HG02973 (cell line): ENCODE results near the gene AP1B1.

Experiments used
- ATAC-seq: cut with Tn5 transposase; IDR thresholded peaks from one replicate; pipeline ENCODE4 v1.9.1; 2021; ENCODE audit warnings: moderate library complexity; ENCODE audit not compliant: unreplicated experiment

AP1B1 gene

GRCh38 chr22:29302681-29303465 is 85.5 kb downstream of the AP1B1 start:
- no peak for ATAC-seq

- no peak for ATAC-seq
Measured at GRCh38 chr22:29302402-29302680, 86.0 kb downstream of the AP1B1 start.

GRCh38 chr22:29301716-29302401 is 86.5 kb downstream of the AP1B1 start:
- ATAC-seq, result no peak

- no peak for ATAC-seq
Measured at GRCh38 chr22:29300807-29301601, 87.4 kb downstream of the AP1B1 start.

GRCh38 chr22:29300467-29300806 is 87.9 kb downstream of the AP1B1 start:
- no peak for ATAC-seq

- ATAC-seq, result no peak
Measured at GRCh38 chr22:29299136-29299900, 89.1 kb downstream of the AP1B1 start.

GRCh38 chr22:29298641-29299040 is 89.7 kb downstream of the AP1B1 start:
- no peak for ATAC-seq

GRCh38 chr22:29292379-29292778 is 96.0 kb downstream of the AP1B1 start:
- no peak for ATAC-seq

- no peak for ATAC-seq
Measured at GRCh38 chr22:29291215-29291614, 97.2 kb downstream of the AP1B1 start.

- no peak for ATAC-seq
Measured at GRCh38 chr22:29290061-29290460, 98.3 kb downstream of the AP1B1 start.

- ATAC-seq, result no peak
Measured at GRCh38 chr22:29288837-29289236, 99.5 kb downstream of the AP1B1 start.

- no peak for ATAC-seq
Measured at GRCh38 chr22:29284196-29284595, 104.2 kb downstream of the AP1B1 start.

- no peak for ATAC-seq
Measured at GRCh38 chr22:29277927-29278326, 110.4 kb downstream of the AP1B1 start.
